H9 (cell line): ENCODE data around the gene CHN1. TPM values are rescaled to one million over a fixed set of nuclear protein-coding genes. Genes with fewer than 3 reads are reported as not detected.

Experiments
- DNase-seq: peaks from one replicate; pipeline ENCODE4 v3.0.0-alpha.2; 2017
- H2AFZ ChIP-seq: one replicate; pipeline ENCODE4 v1.6.1; 2013; ENCODE audit warnings: mild to moderate bottlenecking, low read length, control low read depth, moderate library complexity
- H2AK5ac ChIP-seq: 2 replicates; pipeline ENCODE4 v1.6.1; 2013; ENCODE audit warnings: low read length, control low read depth, mixed read lengths; ENCODE audit not compliant: insufficient read length
- H2BK120ac ChIP-seq: one replicate; pipeline ENCODE4 v1.6.1; 2013; ENCODE audit warnings: low read depth, mild to moderate bottlenecking, low read length, control low read depth, inconsistent platforms; ENCODE audit not compliant: poor library complexity, severe bottlenecking
- H2BK12ac ChIP-seq: 2 replicates; pipeline ENCODE4 v1.6.1; 2013; ENCODE audit warnings: low read length, control low read depth, mixed read lengths, low read depth; ENCODE audit not compliant: insufficient read length
- H2BK15ac ChIP-seq: 2 replicates; pipeline ENCODE4 v1.6.1; 2013; ENCODE audit warnings: low read depth, low read length, control low read depth
- H2BK20ac ChIP-seq: one replicate; pipeline ENCODE4 v1.6.1; 2013; ENCODE audit warnings: low read depth, mild to moderate bottlenecking, low read length, control low read depth, inconsistent platforms; ENCODE audit not compliant: poor library complexity, severe bottlenecking
- H2BK5ac ChIP-seq: 2 replicates; pipeline ENCODE4 v1.6.1; 2013; ENCODE audit warnings: low read length, control low read depth, mixed read lengths; ENCODE audit not compliant: insufficient read length
- H3K14ac ChIP-seq: 2 replicates; pipeline ENCODE4 v1.6.1; 2013; ENCODE audit warnings: low read length, control low read depth; ENCODE audit not compliant: insufficient read depth
- H3K18ac ChIP-seq: 2 replicates; pipeline ENCODE4 v1.6.1; 2013; ENCODE audit warnings: low read depth, mild to moderate bottlenecking, mixed read lengths, low read length, control low read depth; ENCODE audit not compliant: insufficient read length
- H3K23ac ChIP-seq: 2 replicates; pipeline ENCODE4 v1.6.1; 2013; ENCODE audit warnings: low read length, control low read depth, mixed read lengths, low read depth; ENCODE audit not compliant: insufficient read length
- H3K23me2 ChIP-seq: 2 replicates; pipeline ENCODE4 v1.6.1; 2013; ENCODE audit warnings: low read depth, mild to moderate bottlenecking, mixed read lengths, low read length, control low read depth; ENCODE audit not compliant: insufficient read length, poor library complexity, severe bottlenecking
- H3K27ac ChIP-seq: 2 replicates; pipeline ENCODE4 v1.5.1; 2013; ENCODE audit warnings: low read length, control low read depth, mixed read lengths, low read depth; ENCODE audit not compliant: insufficient read length
- H3K27me3 ChIP-seq: 2 replicates; pipeline ENCODE4 v1.6.1; 2013; ENCODE audit warnings: low read length, control low read depth, inconsistent platforms; ENCODE audit not compliant: insufficient read depth
- H3K4ac ChIP-seq: 2 replicates; pipeline ENCODE4 v1.6.1; 2013; ENCODE audit warnings: low read depth, mild to moderate bottlenecking, control low read depth, inconsistent platforms, low read length, moderate library complexity
- H3K4me1 ChIP-seq: 2 replicates; pipeline ENCODE4 v1.6.1; 2013; ENCODE audit warnings: low read length, control low read depth, inconsistent platforms; ENCODE audit not compliant: insufficient read depth
- H3K4me2 ChIP-seq: 2 replicates; pipeline ENCODE4 v1.6.1; 2013; ENCODE audit warnings: low read length, control low read depth, mixed read lengths; ENCODE audit not compliant: insufficient read length, insufficient read depth
- H3K56ac ChIP-seq: 2 replicates; pipeline ENCODE4 v1.6.1; 2013; ENCODE audit warnings: low read depth, mild to moderate bottlenecking, mixed read lengths, low read length, control low read depth; ENCODE audit not compliant: insufficient read length
- H3K79me1 ChIP-seq: 2 replicates; pipeline ENCODE4 v1.6.1; 2013; ENCODE audit warnings: low read depth, mild to moderate bottlenecking, moderate library complexity, low read length, control low read depth, inconsistent platforms; ENCODE audit not compliant: insufficient read depth, poor library complexity, severe bottlenecking
- H3K79me2 ChIP-seq: 2 replicates; pipeline ENCODE4 v1.6.1; 2013; ENCODE audit warnings: low read length, control low read depth, inconsistent platforms; ENCODE audit not compliant: insufficient read depth
- H3K9ac ChIP-seq: 2 replicates; pipeline ENCODE4 v1.6.1; 2013; ENCODE audit warnings: low read length, control low read depth, mixed read lengths; ENCODE audit not compliant: insufficient read length; ENCODE audit errors: extremely low read depth
- H3K9me3 ChIP-seq: one replicate; pipeline ENCODE4 v1.6.1; 2013; ENCODE audit warnings: low read depth, low read length, inconsistent platforms; ENCODE audit not compliant: control insufficient read depth
- H3T11ph ChIP-seq: one replicate; pipeline ENCODE4 v1.6.1; 2013; ENCODE audit warnings: mild to moderate bottlenecking, low read length, control low read depth, inconsistent platforms
- H4K20me1 ChIP-seq: one replicate; pipeline ENCODE4 v1.6.1; 2013; ENCODE audit not compliant: control insufficient read depth, insufficient read length, insufficient read depth
- H4K5ac ChIP-seq: 2 replicates; pipeline ENCODE4 v1.6.1; 2013; ENCODE audit warnings: low read depth, mild to moderate bottlenecking, mixed read lengths, low read length, control low read depth; ENCODE audit not compliant: insufficient read length
- H4K8ac ChIP-seq: replicated peaks from 2 replicates; pipeline ENCODE4 v1.6.1; 2013; ENCODE audit warnings: low read length, control low read depth, mixed read lengths, low read depth; ENCODE audit not compliant: insufficient read length
- H4K91ac ChIP-seq: 2 replicates; pipeline ENCODE4 v1.6.1; 2013; ENCODE audit warnings: low read depth, mild to moderate bottlenecking, moderate library complexity, mixed read lengths, low read length, control low read depth; ENCODE audit not compliant: insufficient read length
- H3K27ac Mint-ChIP-seq, 3 experiments: 2 replicates in 2 of 3; 3 replicates in 1 of 3; pipeline ENCODE4 v1.8.0; 2020 to 2021; ENCODE audit warnings: mixed read lengths in 3 of 3, mild to moderate bottlenecking in 1 of 3, moderate library complexity in 1 of 3
- H3K27me3 Mint-ChIP-seq: 2 replicates; pipeline ENCODE4 v1.8.0; 2021; ENCODE audit warnings: low read depth, mild to moderate bottlenecking, moderate library complexity, mixed read lengths
- H3K36me3 Mint-ChIP-seq, 3 experiments: 2 replicates in 2 of 3; 3 replicates in 1 of 3; pipeline ENCODE4 v1.8.0; 2020 to 2021; ENCODE audit warnings: low read depth in 3 of 3, mixed read lengths in 3 of 3; ENCODE audit not compliant: insufficient read depth in 1 of 3
- H3K4me1 Mint-ChIP-seq, 2 experiments: 2 replicates each; pipeline ENCODE4 v1.8.0; 2020; ENCODE audit warnings: mixed read lengths in 2 of 2
- H3K4me3 Mint-ChIP-seq, 2 experiments: 2 replicates in 1 of 2; 3 replicates in 1 of 2; pipeline ENCODE4 v1.8.0; 2020 to 2021; ENCODE audit warnings: mild to moderate bottlenecking in 2 of 2, mixed read lengths in 2 of 2, moderate library complexity in 1 of 2
- H3K9me3 Mint-ChIP-seq, 2 experiments: 2 replicates in 1 of 2; 3 replicates in 1 of 2; pipeline ENCODE4 v1.8.0; 2020; ENCODE audit warnings: mild to moderate bottlenecking in 2 of 2, mixed read lengths in 2 of 2, moderate library complexity in 1 of 2
- WGBS: extraction: QIAGEN DNeasy Blood & Tissue Kit; methylation state at CpG from one replicate; pipeline ENCODE4 v1.1.7; 2013; ENCODE audit warnings: missing lambda C conversion rate, low lambda C conversion rate, mixed read lengths; ENCODE audit not compliant: insufficient read length; ENCODE audit errors: extremely low coverage; 5-methylcytosine and 5-hydroxymethylcytosine counted together
- total RNA-seq: library from RNA; stranded (reverse); gene quantifications from 2 replicates; pipeline ENCODE4 v1.2.1, GENCODE V29; 2021
- TF ChIP-seq, protein P1 (sequence below): fragments of 200-600 bp; sonication (generic); conservative IDR thresholded peaks from 3 replicates; pipeline ENCODE4 v1.8.0; 2021; ENCODE audit warnings: antibody characterized with exemption, mild to moderate bottlenecking

The CHN1 gene
- total RNA-seq, 1 experiment from 2014 or later, result 33.9 TPM

DNA sequence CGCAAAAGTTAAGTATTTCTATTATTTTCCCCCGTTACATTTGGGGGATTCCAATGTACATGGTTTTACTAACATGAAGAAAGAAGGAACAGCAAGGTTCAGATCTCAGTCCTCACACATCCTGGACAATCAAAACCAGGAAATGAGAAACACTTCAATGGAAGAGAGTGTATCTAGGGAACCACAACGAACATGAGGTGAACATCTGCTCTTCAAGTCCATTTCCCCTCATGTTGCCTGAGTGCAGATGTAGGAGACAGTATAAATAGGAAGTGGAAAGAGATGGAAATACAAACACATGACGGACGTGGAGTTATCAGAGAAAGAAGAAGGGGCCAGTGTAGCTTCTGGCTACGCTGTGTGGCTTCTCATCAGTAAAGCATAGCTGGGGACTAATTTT is 52.6 kb downstream of the CHN1 start:
- Histone ChIP-seq H3T11ph (no peak overlapping the region), H3K9ac (no peak overlapping the region), H3K27me3 (no peaks in the 10 kb centered on the region), H2BK12ac (no peak overlapping the region), H3K79me1 (no peaks in the 10 kb centered on the region), H2AK5ac (no peak overlapping the region), H3K4me1 (peaks cover 4% of the 10 kb centered on the region; the same call in 1 of the 2 replicates), H3K23ac (no peak overlapping the region), H3K18ac (no peak overlapping the region), H3K9me3 (no peaks in the 10 kb centered on the region), H3K14ac (no peak overlapping the region), H3K23me2 (no peaks in the 10 kb centered on the region), H4K5ac (no peak overlapping the region), H2BK15ac (no peak overlapping the region), H2BK5ac (no peak overlapping the region), H3K4ac (no peak overlapping the region), H2BK20ac (no peak overlapping the region), H3K56ac (no peak overlapping the region), H3K27ac (no peak overlapping the region), H4K20me1 (no peaks in the 10 kb centered on the region), H2AFZ (no peak overlapping the region), H3K79me2 (peaks cover 12% of the 10 kb centered on the region; the same call in 1 of the 2 replicates), H4K91ac (no peak overlapping the region), H2BK120ac (no peak overlapping the region), H4K8ac (no peak overlapping the region), H3K4me2 (no peak overlapping the region)
- Mint-ChIP-seq H3K27me3 (no peaks in the 10 kb centered on the region), H3K27ac (peak overlapping the region in 1 of 3 experiments; percentile 41; a peak in 4 of 7 replicates), H3K9me3 (peaks cover 0 to 3% of the 10 kb centered on the region in 2 experiments; a peak in 1 of 5 replicates), H3K4me3 (no peak overlapping the region), H3K4me1 (peaks cover 26 to 37% of the 10 kb centered on the region in 2 experiments), H3K36me3 (peaks cover 10 to 20% (median 14%) of the 10 kb centered on the region in 3 experiments; a peak in 6 of 7 replicates)
- no CpG with 5 or more reads among the region's 6 CpGs for WGBS
- no peak for DNase-seq
- TF ChIP-seq, protein P1, sequence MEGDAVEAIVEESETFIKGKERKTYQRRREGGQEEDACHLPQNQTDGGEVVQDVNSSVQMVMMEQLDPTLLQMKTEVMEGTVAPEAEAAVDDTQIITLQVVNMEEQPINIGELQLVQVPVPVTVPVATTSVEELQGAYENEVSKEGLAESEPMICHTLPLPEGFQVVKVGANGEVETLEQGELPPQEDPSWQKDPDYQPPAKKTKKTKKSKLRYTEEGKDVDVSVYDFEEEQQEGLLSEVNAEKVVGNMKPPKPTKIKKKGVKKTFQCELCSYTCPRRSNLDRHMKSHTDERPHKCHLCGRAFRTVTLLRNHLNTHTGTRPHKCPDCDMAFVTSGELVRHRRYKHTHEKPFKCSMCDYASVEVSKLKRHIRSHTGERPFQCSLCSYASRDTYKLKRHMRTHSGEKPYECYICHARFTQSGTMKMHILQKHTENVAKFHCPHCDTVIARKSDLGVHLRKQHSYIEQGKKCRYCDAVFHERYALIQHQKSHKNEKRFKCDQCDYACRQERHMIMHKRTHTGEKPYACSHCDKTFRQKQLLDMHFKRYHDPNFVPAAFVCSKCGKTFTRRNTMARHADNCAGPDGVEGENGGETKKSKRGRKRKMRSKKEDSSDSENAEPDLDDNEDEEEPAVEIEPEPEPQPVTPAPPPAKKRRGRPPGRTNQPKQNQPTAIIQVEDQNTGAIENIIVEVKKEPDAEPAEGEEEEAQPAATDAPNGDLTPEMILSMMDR, result no peak
